Naive thymus-derived CD4-positive, alpha-beta T cell (primary cell): ENCODE measurements around the gene RGS6. TPM values are rescaled to one million over a fixed set of nuclear protein-coding genes. Genes with fewer than 3 reads are reported as not detected.
A peak's percentile ranks its signal among the peaks of the same experiment; 100 is the strongest.

Source experiments
- ATAC-seq: fragments of 150-1000 bp; cut with Tn5 transposase; 2 replicates; pipeline ENCODE4 v1.10.0; 2021; ENCODE audit warnings: mild to moderate bottlenecking, moderate library complexity
- CTCF ChIA-PET: fragments of 350-600 bp; sonication (Branson Sonifier 250); formaldehyde crosslinking; loops from one replicate; lab custom pipeline; 2021; ENCODE audit warnings: antibody characterized with exemption; lab: Charles Lee
- POLR2A ChIA-PET: fragments of 350-600 bp; sonication (Branson Sonifier 250); formaldehyde crosslinking; loops from one replicate; lab custom pipeline; 2021; ENCODE audit warnings: antibody characterized with exemption, inconsistent platforms; lab: Charles Lee
- DNase-seq, 9 donors: peaks; one replicate each; pipeline versions ENCODE4 v3.0.0 to v3.0.0-alpha.2; 2020 to 2022; ENCODE audit warnings: mixed read lengths in 1 of 9
- H3K27ac ChIP-seq: one replicate; pipeline ENCODE4 v1.7.0; 2013; ENCODE audit warnings: mild to moderate bottlenecking, low read depth, low read length, moderate library complexity
- H3K27me3 ChIP-seq, 2 donors: one replicate each; pipeline ENCODE4 v1.7.0; 2013; ENCODE audit warnings: low read length in 2 of 2, mild to moderate bottlenecking in 2 of 2, moderate library complexity in 2 of 2; ENCODE audit not compliant: control insufficient read depth in 2 of 2, insufficient read depth in 2 of 2
- H3K36me3 ChIP-seq, 3 experiments: 1 replicate in 2 of 3; 2 replicates in 1 of 3; pipeline ENCODE4 v1.7.0; 2013; ENCODE audit warnings: low read length in 3 of 3, mild to moderate bottlenecking in 3 of 3, moderate library complexity in 1 of 3; ENCODE audit not compliant: insufficient read depth in 3 of 3, control insufficient read depth in 2 of 3
- H3K4me1 ChIP-seq, 2 donors: one replicate each; pipeline ENCODE4 v1.7.0; 2013; ENCODE audit warnings: low read length in 2 of 2, mild to moderate bottlenecking in 2 of 2, moderate library complexity in 1 of 2; ENCODE audit not compliant: control insufficient read depth in 2 of 2, insufficient read depth in 2 of 2
- H3K4me3 ChIP-seq: 2 replicates; pipeline ENCODE4 v1.7.0; 2013; ENCODE audit warnings: mild to moderate bottlenecking, low read length
- H3K9me3 ChIP-seq, 3 experiments: 1 replicate in 2 of 3; 2 replicates in 1 of 3; pipeline ENCODE4 v1.7.0; 2013; ENCODE audit warnings: low read length in 3 of 3; ENCODE audit not compliant: control insufficient read depth in 2 of 3
- H3K27ac Mint-ChIP-seq, 9 donors: one replicate each; pipeline ENCODE4 v1.8.0; 2020 to 2022; ENCODE audit warnings: mixed read lengths in 9 of 9, mild to moderate bottlenecking in 8 of 9, moderate library complexity in 5 of 9, inconsistent platforms in 2 of 9
- H3K27me3 Mint-ChIP-seq, 5 donors: one replicate each; pipeline ENCODE4 v1.8.0; 2021 to 2022; ENCODE audit warnings: mixed read lengths in 5 of 5, mild to moderate bottlenecking in 1 of 5
- H3K36me3 Mint-ChIP-seq, 5 donors: one replicate each; pipeline ENCODE4 v1.8.0; 2020 to 2022; ENCODE audit warnings: mixed read lengths in 5 of 5, mild to moderate bottlenecking in 3 of 5, inconsistent platforms in 1 of 5
- H3K4me1 Mint-ChIP-seq, 7 donors: one replicate each; pipeline ENCODE4 v1.8.0; 2020 to 2022; ENCODE audit warnings: mixed read lengths in 7 of 7, mild to moderate bottlenecking in 3 of 7, inconsistent platforms in 1 of 7
- H3K4me3 Mint-ChIP-seq, 10 donors: one replicate each; pipeline ENCODE4 v1.8.0; 2020 to 2022; ENCODE audit warnings: mild to moderate bottlenecking in 10 of 10, mixed read lengths in 10 of 10, moderate library complexity in 6 of 10, inconsistent platforms in 2 of 10
- H3K9me3 Mint-ChIP-seq, 11 donors: one replicate each; pipeline ENCODE4 v1.8.0; 2020 to 2022; ENCODE audit warnings: mixed read lengths in 11 of 11, mild to moderate bottlenecking in 4 of 11, inconsistent platforms in 1 of 11, moderate library complexity in 1 of 11
- intact Hi-C, 2 donors: fragments of 100-400 bp; cut with micrococcal nuclease; formaldehyde crosslinking; loops; one replicate each; pipeline ENCODE4 v1.15.1; 2023
- polyA plus RNA-seq, 2 donors: library from polyadenylated mRNA; unstranded; fragments of 300-500 nt; fragmentation: Illumina TruSeq; gene quantifications; one replicate each; pipeline ENCODE4 v1.2.3, GENCODE V29; 2021
- total RNA-seq, 6 experiments: library from RNA in 5 of 6; stranded (reverse) in 5 of 6; gene quantifications; 1 replicate in 5 of 6; 2 replicates in 1 of 6; pipeline ENCODE4 v1.2.3 and lab custom pipeline; 2021 to 2026

Gene RGS6
- total and polyA plus RNA-seq, 7 experiments from 2014 or later = 0.29 to 0.97 TPM; not detected in 5

DNA sequence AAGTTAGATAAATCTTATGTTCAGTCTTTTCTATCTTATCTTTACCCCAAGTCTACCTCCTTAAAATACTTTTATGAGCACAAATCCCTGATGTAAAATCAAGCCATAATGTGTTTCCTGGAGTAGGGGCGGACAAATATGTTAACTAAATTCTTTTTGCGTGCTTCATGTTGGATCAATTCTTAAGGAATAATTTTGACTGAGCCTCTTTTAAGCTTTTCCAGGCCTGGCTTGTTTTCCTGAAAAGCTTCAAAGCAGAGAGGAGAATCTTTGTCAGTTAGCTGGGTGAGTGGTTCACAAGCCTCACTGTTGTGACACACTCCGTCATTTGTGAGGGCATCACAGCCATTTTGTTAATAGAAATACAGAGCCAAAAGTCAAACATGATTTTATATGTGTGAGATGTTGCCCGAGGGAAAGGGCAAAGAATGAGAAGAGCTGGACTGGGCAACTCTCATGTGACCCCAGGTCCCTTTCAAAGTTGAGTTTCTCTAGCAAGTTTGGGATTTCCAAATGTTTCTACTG, 468.9 kb downstream of the RGS6 start:
- H3K27ac ChIP-seq = no peak overlapping the region
- no peaks in the 10 kb centered on the region for H3K9me3 ChIP-seq
- H3K36me3 Mint-ChIP-seq = peaks cover 0 to 9% (median 0%) of the 10 kb centered on the region in 5 donors
- no peak for ATAC-seq
- H3K4me1 Mint-ChIP-seq = peaks cover 9 to 17% (median 14%) of the 10 kb centered on the region in 7 donors
- H3K36me3 ChIP-seq = no peaks in the 10 kb centered on the region
- H3K4me3 Mint-ChIP-seq = peak overlapping the region in 3 of 10 donors; percentile 3 to 66 (median 11)
- H3K27ac Mint-ChIP-seq = peak overlapping the region in 1 of 9 donors; percentile 31
- H3K4me1 ChIP-seq = peaks cover 0 to 10% of the 10 kb centered on the region in 2 donors
- intact Hi-C loops = no loop called here
- peaks cover 39 to 69% (median 54%) of the 10 kb centered on the region in 5 donors for H3K27me3 Mint-ChIP-seq
- CTCF ChIA-PET = no interaction called here
- no peaks in the 10 kb centered on the region for H3K27me3 ChIP-seq
- DNase-seq = no peak
- POLR2A ChIA-PET = no interaction called here
- peaks cover 0 to 7% (median 3%) of the 10 kb centered on the region in 11 donors for H3K9me3 Mint-ChIP-seq
- H3K4me3 ChIP-seq = no peak overlapping the region

DNA sequence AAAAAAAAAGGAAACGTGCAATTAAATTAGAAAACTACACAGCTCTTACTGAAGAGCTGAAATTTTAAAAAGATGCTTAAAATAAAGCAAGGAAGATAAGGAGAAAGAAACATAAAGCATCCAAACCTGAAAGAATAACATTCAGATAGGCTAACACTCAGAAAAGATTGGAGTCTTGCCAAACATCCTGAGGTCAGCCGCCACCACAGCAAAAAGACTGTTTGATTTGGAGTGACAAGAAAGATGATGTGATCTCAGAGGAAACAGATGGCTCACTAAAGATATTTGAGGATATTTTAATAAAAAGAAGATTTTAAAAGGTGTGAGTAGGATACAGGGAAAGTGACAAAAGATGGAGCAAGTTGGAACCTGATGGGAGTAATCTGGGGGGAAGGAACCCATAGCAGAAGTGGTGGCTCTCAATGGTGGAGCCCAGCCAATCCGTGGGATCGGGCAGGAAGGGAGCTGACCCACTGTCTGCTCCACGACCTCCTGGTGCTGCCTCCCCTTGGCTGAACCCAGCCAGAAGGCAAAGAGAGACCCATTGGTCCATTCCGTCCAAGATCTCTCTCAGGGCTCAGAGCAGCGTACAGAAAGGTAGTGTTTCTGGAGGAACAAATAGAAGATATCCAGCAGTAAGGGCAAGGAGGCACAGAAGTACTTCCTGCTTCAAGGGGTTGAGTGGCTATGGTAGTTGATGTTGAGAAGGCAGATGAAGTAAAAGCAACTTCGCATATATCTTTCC, 469.6 kb downstream of the RGS6 start:
- no peaks in the 10 kb centered on the region for H3K36me3 ChIP-seq
- Mint-ChIP-seq H3K27ac (peak overlapping the region in 1 of 9 donors; percentile 50), H3K9me3 (peaks cover 0 to 4% (median 1%) of the 10 kb centered on the region in 11 donors), H3K4me1 (peaks cover 9 to 17% (median 14%) of the 10 kb centered on the region in 7 donors), H3K27me3 (peaks cover 39 to 70% (median 54%) of the 10 kb centered on the region in 5 donors), H3K36me3 (peaks cover 0 to 9% (median 0%) of the 10 kb centered on the region in 5 donors), H3K4me3 (peak overlapping the region in 6 of 10 donors; percentile 11 to 66 (median 34))
- peak in 7 of 9 donors; percentile 15 to 63 (median 29) for DNase-seq
- peaks cover 0 to 10% of the 10 kb centered on the region in 2 donors for H3K4me1 ChIP-seq
- ATAC-seq = peak; percentile 29
- no peak overlapping the region for H3K4me3 ChIP-seq
- ChIA-PET POLR2A (no interaction called here), CTCF (no interaction called here)
- no peaks in the 10 kb centered on the region for H3K27me3 ChIP-seq
- no peaks in the 10 kb centered on the region for H3K9me3 ChIP-seq
- H3K27ac ChIP-seq = no peak overlapping the region
- intact Hi-C loops = loop anchor here in 1 of 2 donors (2.0 kb wide), 1 partner anchor 49 kb away; no protein-coding TSS in a partner anchor

DNA sequence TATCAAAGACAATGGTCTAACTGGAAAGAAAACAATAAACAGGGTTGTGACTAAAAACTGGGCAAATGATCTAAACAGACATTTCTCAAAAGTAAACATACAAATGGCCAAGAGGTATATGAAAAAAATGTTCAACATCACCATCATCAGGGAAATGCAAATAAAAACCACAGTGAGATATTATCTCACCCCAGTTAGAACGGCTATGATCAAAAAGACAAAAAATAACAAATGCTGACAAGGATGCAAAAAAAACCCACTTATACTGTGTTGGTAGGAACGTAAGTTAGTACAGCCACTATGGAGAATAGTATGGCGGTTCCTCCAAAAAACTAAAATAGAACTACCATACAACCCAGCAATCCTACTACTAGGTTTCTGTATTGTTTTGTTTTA, 470.1 kb downstream of the RGS6 start:
- ChIA-PET CTCF (no interaction called here), POLR2A (no interaction called here)
- Mint-ChIP-seq H3K36me3 (peaks cover 0 to 11% (median 0%) of the 10 kb centered on the region in 5 donors), H3K27me3 (peaks cover 39 to 73% (median 56%) of the 10 kb centered on the region in 5 donors), H3K4me1 (peaks cover 9 to 17% (median 14%) of the 10 kb centered on the region in 7 donors), H3K27ac (peak overlapping the region in 1 of 9 donors; percentile 50), H3K9me3 (peaks cover 0 to 4% (median 0%) of the 10 kb centered on the region in 11 donors), H3K4me3 (peak overlapping the region in 6 of 10 donors; percentile 11 to 66 (median 34))
- intact Hi-C loops = loop anchor here in 1 of 2 donors (2.0 kb wide), 1 partner anchor 48 kb away; no protein-coding TSS in a partner anchor
- Histone ChIP-seq H3K4me1 (peaks cover 0 to 10% of the 10 kb centered on the region in 2 donors), H3K27ac (no peak overlapping the region), H3K4me3 (no peak overlapping the region), H3K27me3 (no peaks in the 10 kb centered on the region), H3K9me3 (no peaks in the 10 kb centered on the region), H3K36me3 (no peaks in the 10 kb centered on the region)
- ATAC-seq (no peak), DNase-seq (no peak)

DNA sequence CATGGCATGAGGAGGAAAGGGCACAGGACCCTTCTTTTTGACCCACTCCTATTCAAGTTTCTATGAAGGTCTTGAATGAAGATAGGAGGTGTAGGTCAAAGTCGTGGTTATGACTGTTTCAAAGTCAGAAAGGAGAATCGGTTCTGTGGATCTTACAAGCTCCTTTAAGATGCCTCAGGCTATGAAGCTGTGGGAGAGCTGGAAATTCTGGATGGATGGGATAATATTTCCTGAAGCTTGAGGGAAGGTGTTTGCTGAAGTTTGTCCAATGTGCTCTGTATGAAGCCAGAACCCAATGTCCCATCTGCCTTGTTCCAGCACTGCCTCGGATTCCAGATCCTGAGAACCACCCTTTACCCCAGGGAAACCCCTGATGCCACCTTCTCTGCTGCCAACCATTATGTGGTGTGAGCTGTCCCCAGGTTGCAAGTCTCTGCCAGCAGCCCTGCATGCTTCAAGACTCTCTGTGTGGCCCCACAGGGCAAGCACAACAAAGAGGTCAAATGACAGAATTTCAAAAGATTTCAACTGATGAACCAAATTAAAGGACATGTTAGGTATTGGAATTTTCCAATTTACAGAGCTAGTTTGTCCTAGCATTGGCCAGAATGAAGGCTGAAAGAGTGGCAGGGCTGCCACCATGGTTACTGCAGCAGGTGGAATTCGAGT, 472.0 kb downstream of the RGS6 start:
- intact Hi-C loops = no loop called here
- ChIA-PET POLR2A (no interaction called here), CTCF (no interaction called here)
- H3K27ac Mint-ChIP-seq = no peak overlapping the region
- H3K36me3 ChIP-seq = no peaks in the 10 kb centered on the region
- no peaks in the 10 kb centered on the region for H3K9me3 ChIP-seq
- H3K4me1 Mint-ChIP-seq = peaks cover 9 to 17% (median 14%) of the 10 kb centered on the region in 7 donors
- DNase-seq = no peak
- ATAC-seq = no peak
- no peak overlapping the region for H3K4me3 ChIP-seq
- H3K27me3 ChIP-seq = no peaks in the 10 kb centered on the region
- H3K36me3 Mint-ChIP-seq = peaks cover 0 to 11% (median 0%) of the 10 kb centered on the region in 5 donors
- H3K4me1 ChIP-seq = peaks cover 0 to 10% of the 10 kb centered on the region in 2 donors
- H3K4me3 Mint-ChIP-seq = no peak overlapping the region
- H3K9me3 Mint-ChIP-seq = peaks cover 0 to 9% (median 2%) of the 10 kb centered on the region in 11 donors
- no peak overlapping the region for H3K27ac ChIP-seq
- H3K27me3 Mint-ChIP-seq = peaks cover 39 to 62% (median 53%) of the 10 kb centered on the region in 5 donors

DNA sequence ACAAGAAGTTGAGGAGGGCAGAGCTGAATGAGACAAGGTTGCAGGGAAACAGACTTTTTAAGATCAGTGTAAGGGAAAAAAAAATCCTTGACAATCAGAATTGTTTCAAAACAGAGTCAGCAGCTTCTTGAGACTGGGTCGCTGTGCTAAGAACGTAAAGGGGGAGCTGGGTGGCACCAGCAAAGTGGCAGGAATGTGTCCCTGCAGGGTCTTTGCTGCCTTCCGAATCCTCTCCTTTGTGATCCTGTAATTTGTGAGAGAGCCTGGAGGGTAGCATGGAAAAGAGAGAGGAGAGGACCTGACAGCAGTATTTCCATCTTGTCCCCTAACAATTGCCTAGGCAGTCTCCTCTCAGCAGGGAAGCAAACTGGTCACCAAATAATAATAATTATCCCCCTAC, 472.8 kb downstream of the RGS6 start:
- Histone ChIP-seq H3K27me3 (no peaks in the 10 kb centered on the region), H3K4me1 (peaks cover 0 to 10% of the 10 kb centered on the region in 2 donors), H3K36me3 (no peaks in the 10 kb centered on the region), H3K9me3 (no peaks in the 10 kb centered on the region), H3K27ac (no peak overlapping the region), H3K4me3 (no peak overlapping the region)
- H3K27ac Mint-ChIP-seq = no peak overlapping the region
- no peak for DNase-seq
- H3K36me3 Mint-ChIP-seq = peaks cover 0 to 9% (median 0%) of the 10 kb centered on the region in 5 donors
- no peak for ATAC-seq
- intact Hi-C loops = no loop called here
- no peak overlapping the region for H3K4me3 Mint-ChIP-seq
- peaks cover 34 to 55% (median 49%) of the 10 kb centered on the region in 5 donors for H3K27me3 Mint-ChIP-seq
- POLR2A ChIA-PET = no interaction called here
- CTCF ChIA-PET = no interaction called here
- H3K9me3 Mint-ChIP-seq = peaks cover 0 to 10% (median 2%) of the 10 kb centered on the region in 11 donors
- peaks cover 9 to 17% (median 14%) of the 10 kb centered on the region in 7 donors for H3K4me1 Mint-ChIP-seq

DNA sequence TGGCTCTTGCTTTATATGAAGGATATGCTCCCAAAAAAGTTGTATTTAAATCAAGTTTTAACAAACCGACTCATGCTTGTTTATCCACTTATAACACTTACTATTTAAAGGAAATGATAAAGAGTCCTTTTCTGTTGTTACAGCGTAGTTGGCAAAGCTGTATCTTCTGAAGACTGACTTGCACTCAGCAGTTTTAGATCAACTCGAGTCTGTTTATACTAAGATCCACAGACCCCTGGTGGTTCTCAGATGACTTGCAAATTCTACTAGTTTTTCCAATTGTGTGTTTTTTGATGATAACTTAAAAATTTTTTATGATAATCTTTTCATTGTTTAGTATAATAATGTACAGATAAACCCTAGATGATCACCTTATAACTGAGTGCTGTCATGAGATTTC, 475.8 kb downstream of the RGS6 start:
- ChIA-PET CTCF (no interaction called here), POLR2A (no interaction called here)
- no peak overlapping the region for H3K4me3 ChIP-seq
- H3K36me3 ChIP-seq = no peaks in the 10 kb centered on the region
- H3K4me1 ChIP-seq = no peaks in the 10 kb centered on the region
- Mint-ChIP-seq H3K9me3 (peaks cover 0 to 10% (median 2%) of the 10 kb centered on the region in 11 donors), H3K4me1 (peaks cover 0 to 3% (median 0%) of the 10 kb centered on the region in 7 donors), H3K36me3 (peaks cover 0 to 7% (median 0%) of the 10 kb centered on the region in 5 donors), H3K27ac (no peak overlapping the region), H3K4me3 (no peak overlapping the region), H3K27me3 (peaks cover 19 to 39% (median 28%) of the 10 kb centered on the region in 5 donors)
- no peak for ATAC-seq
- H3K9me3 ChIP-seq = no peaks in the 10 kb centered on the region
- no peaks in the 10 kb centered on the region for H3K27me3 ChIP-seq
- no peak overlapping the region for H3K27ac ChIP-seq
- intact Hi-C loops = no loop called here
- DNase-seq = no peak
